ENCODE data around the gene ABHD10. TPM values are rescaled to one million over a fixed set of nuclear protein-coding genes. Genes with fewer than 3 reads are reported as not detected.
"Not testable (repeated sequence)": the region's sequence is repeated elsewhere in the genome, so short reads cannot be mapped to it uniquely, and the experiment has no call there.

ABHD10 gene
- total RNA-seq, 8 experiments from 2014 or later = 29.6 to 56.2 (median 39.8) TPM

DNA sequence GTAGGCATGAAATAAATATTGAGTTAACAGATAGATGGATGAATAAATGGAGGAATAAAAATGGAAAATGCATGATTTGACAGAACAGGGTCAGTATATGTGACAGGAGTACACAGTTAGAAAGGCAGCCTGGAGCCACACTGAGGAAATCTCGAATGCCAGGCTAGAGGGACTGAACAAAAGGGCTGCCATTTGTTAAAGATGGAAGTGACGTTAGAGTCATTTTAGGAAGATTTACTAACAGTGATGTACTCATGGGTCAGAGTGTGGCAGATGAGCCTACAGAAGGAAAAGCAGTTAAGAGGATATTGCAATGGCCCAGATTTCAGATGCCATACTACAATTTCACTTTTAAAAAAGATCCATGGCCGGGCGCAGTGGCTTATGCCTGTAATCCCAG, 48.3 kb downstream of the ABHD10 start:
- Histone ChIP-seq H3K4me3 (no peak overlapping the region), H3K27ac (peak overlapping the region in 1 of 2 donors; percentile 65), H3K4me1 (replicated peaks in 1 of 2) (peaks cover 11 to 32% of the 10 kb centered on the region in 2 donors)
- WGBS, 10 experiments = 50 to 100% (median 75%) methylated on average over 1 to 4 of the region's 4 CpGs; no CpG with 5 or more reads in 3 of the 10 experiments
- peak in 5 of 8 experiments; percentile 47 to 96 (median 81) for ATAC-seq (replicated peaks in 6 of 8)
- in situ Hi-C loops (cut with MboI; ENCODE audit: low pct_unique_long_range_greater_than_20kb in 2 of 9, low sequenced_read_pairs in 9 of 9, unreplicated experiment in 9 of 9) = loop anchor here in 1 of 9 experiments (25.0 kb wide), 1 partner anchor 115 kb away; no protein-coding TSS in a partner anchor

DNA sequence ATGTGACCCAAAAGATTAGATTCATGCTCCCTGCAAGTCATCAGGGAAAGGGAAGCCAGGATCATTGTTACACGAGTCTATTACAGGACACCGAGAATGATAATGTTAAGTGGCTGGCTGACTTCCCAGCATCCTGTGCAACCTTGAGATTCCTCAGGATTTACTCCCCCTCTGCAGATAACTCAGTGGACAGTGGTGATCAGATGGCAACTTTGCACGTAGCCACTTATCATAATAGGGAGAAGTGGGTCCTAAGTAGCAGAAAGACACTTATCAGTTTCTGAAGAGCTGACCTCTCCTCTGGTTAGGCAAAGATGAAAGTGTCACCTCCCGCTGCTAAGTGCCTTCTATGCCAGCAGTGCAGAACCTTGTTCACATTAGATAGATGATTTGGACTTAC, 49.0 kb downstream of the ABHD10 start:
- Histone ChIP-seq H3K27ac (peak overlapping the region in 1 of 2 donors; percentile 65), H3K4me1 (replicated peaks in 1 of 2) (peaks cover 11 to 32% of the 10 kb centered on the region in 2 donors), H3K4me3 (no peak overlapping the region)
- ATAC-seq (replicated peaks in 6 of 8) = peak in 5 of 8 experiments; percentile 45 to 74 (median 52)
- in situ Hi-C loops (cut with MboI; ENCODE audit: low pct_unique_long_range_greater_than_20kb in 2 of 9, low sequenced_read_pairs in 9 of 9, unreplicated experiment in 9 of 9) = loop anchor here in 1 of 9 experiments (25.0 kb wide), 1 partner anchor 116 kb away; no protein-coding TSS in a partner anchor
- WGBS, 10 experiments = 60 to 100% (median 92%) methylated on average over 1 to 3 of the region's 4 CpGs; no CpG with 5 or more reads in 3 of the 10 experiments

DNA sequence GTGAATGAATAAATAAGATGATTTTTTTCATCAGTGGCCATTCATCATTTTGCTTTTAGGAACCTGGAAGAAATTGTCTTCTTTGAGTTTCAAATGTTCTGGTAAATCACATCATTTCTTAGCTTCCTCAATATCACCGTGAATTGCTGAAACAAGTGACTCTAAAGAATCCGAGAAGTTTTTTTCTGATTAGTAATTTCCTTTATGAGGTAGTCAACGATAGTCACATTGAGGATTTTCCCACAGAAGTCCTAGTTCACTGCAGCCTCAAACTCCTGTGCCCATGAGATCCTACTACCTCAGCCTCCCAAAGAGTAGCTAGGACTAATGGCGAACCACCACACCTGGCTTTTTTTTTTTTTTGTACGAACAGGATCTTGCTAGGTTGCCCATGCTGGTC, 52.1 kb downstream of the ABHD10 start:
- in situ Hi-C loops (cut with MboI; ENCODE audit: low pct_unique_long_range_greater_than_20kb in 2 of 9, low sequenced_read_pairs in 9 of 9, unreplicated experiment in 9 of 9) = loop anchor here in 1 of 9 experiments (25.0 kb wide), 1 partner anchor 119 kb away; no protein-coding TSS in a partner anchor
- H3K27ac ChIP-seq = no peak overlapping the region
- H3K4me3 ChIP-seq = no peak overlapping the region
- peaks cover 11 to 31% of the 10 kb centered on the region in 2 donors for H3K4me1 ChIP-seq (replicated peaks in 1 of 2)
- 50 to 100% (median 91%) methylated on average over 1 to 5 of the region's 5 CpGs for WGBS, 10 experiments
- ATAC-seq (replicated peaks in 6 of 8) = no peak

DNA sequence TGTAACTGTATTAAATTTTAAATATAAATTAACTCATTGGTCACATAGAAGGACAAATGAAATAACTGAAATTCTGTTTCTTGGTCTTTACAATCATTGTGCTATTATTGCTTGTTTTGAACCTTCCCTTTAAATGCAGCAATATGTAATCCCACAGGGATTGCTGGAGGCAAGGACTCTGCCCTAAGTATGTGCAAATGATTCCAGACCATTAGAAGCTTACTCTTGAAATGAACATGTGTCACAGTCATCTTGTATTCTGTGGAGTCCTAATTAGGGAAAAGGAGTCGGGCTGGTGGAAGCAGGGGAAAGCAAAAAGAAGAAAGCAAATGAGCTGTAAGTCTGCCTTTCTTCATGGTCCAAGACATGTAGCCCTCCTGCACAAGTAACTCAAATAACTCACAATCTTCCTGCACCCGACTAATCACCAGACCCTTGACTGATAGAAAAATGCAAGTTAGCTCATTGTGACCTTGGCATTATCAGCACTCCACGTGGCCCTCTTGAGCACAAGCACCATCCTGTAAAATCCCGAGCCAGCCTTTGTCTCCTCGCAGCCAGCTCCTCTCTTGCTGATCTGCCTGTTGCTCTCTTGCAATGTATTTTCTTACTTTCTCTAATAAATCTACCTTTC, 53.4 kb downstream of the ABHD10 start:
- no peak overlapping the region for H3K4me3 ChIP-seq
- H3K27ac ChIP-seq = no peak overlapping the region
- 14 to 100% (median 71%) methylated on average over 1 to 5 of the region's 5 CpGs; no CpG with 5 or more reads in 2 of the 10 experiments for WGBS, 10 experiments
- peak in 3 of 8 experiments; percentile 84 to 93 (median 91) for ATAC-seq (replicated peaks in 6 of 8)
- in situ Hi-C loops (cut with MboI; ENCODE audit: low pct_unique_long_range_greater_than_20kb in 2 of 9, low sequenced_read_pairs in 9 of 9, unreplicated experiment in 9 of 9) = loop anchor here in 1 of 9 experiments (25.0 kb wide), 1 partner anchor 120 kb away; no protein-coding TSS in a partner anchor
- H3K4me1 ChIP-seq (replicated peaks in 1 of 2) = peaks cover 10 to 26% of the 10 kb centered on the region in 2 donors

DNA sequence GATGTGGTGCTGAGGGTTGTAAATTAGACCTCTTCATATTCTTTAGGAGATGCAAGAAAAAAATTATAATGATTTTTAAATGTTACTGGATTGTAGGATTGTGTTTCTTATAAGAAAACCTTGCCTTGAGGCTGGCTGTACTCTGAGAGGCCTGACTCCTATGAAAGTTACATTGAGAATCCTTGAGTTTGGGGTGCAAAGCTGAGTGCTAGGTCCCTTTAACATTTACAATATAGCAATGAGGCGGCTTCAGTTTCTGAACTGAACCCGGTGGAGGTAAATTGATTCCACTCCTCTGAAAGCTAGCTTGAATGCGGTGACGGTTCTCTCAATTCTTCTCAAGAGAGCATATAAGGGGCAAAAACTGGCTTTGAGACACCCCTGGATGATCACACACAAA, 55.6 kb downstream of the ABHD10 start, which contains the start of gene TMPRSS7:
TSS of gene TMPRSS7 (plus strand) at position 301 of the 400 bp plus-strand sequence. CDS start 110 bp downstream, outside the sequence.
- peaks cover 6 to 10% of the 10 kb centered on the region in 2 donors for H3K4me1 ChIP-seq (replicated peaks in 1 of 2)
- no peak for ATAC-seq (replicated peaks in 6 of 8)
- 57 to 100% (median 90%) methylated on average over 2 to 4 of the region's 4 CpGs; no CpG with 5 or more reads in 1 of the 10 experiments for WGBS, 10 experiments
- no peak within 1 kb of the TSS for H3K27ac ChIP-seq
- in situ Hi-C loops (cut with MboI; ENCODE audit: low pct_unique_long_range_greater_than_20kb in 2 of 9, low sequenced_read_pairs in 9 of 9, unreplicated experiment in 9 of 9) = loop anchor here in 1 of 9 experiments (25.0 kb wide), 1 partner anchor 122 kb away; no protein-coding TSS in a partner anchor
- H3K4me3 ChIP-seq = no peak within 1 kb of the TSS

DNA sequence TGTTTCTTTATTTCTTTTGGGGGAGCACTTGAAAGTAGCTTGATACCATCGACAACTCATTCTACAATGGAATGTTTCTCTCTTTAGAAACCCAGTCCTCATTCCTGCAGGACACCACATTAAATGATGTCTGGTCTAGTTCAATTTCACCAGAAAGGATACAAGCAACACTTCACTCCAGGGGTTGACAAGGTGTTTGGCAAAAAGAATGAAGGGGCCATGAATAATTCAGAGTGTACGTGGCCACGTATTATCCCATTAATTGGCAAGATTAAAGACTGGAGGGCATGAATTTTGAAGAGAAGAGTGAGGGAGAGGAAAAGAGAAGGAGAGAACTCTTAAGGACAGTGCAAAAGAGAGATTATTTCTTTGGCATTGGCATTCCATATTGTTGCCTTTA, 56.4 kb downstream of the ABHD10 start:
- no peak for ATAC-seq (replicated peaks in 6 of 8)
- 18 to 100% (median 70%) methylated on average over 1 to 3 of the region's 3 CpGs; no CpG with 5 or more reads in 1 of the 10 experiments for WGBS, 10 experiments
- in situ Hi-C loops (cut with MboI; ENCODE audit: low pct_unique_long_range_greater_than_20kb in 2 of 9, low sequenced_read_pairs in 9 of 9, unreplicated experiment in 9 of 9) = loop anchor here in 1 of 9 experiments (25.0 kb wide), 1 partner anchor 123 kb away; no protein-coding TSS in a partner anchor
- no peak overlapping the region for H3K27ac ChIP-seq
- no peak overlapping the region for H3K4me3 ChIP-seq
- H3K4me1 ChIP-seq (replicated peaks in 1 of 2) = peaks cover 7 to 10% of the 10 kb centered on the region in 2 donors

DNA sequence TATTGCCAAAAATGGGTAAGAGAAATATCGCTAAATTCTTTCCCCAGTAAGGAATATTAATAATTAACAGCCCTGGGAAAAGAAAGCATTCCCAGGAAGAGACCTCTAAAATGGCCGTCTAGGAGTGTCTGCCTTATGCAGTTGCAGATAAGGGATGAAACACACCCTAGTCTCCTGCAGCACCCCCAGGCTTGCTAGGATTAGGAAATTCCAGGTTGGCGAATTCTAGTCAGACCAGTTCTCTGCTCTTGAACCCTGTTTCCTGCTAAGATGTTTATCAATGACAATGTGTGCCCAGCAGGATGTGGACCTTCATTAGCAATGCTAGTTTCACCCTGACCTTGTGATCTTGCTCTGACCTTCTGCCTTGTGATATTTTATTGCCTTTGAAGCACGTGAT, 58.4 kb downstream of the ABHD10 start:
- in situ Hi-C loops (cut with MboI; ENCODE audit: low pct_unique_long_range_greater_than_20kb in 2 of 9, low sequenced_read_pairs in 9 of 9, unreplicated experiment in 9 of 9) = loop anchor here in 1 of 9 experiments (25.0 kb wide), 1 partner anchor 125 kb away; no protein-coding TSS in a partner anchor
- not testable (repeated sequence) for H3K4me3 ChIP-seq; H3K27ac ChIP-seq; ATAC-seq (replicated peaks in 6 of 8)
- peaks cover 10 to 19% of the 10 kb centered on the region in 2 donors for H3K4me1 ChIP-seq (replicated peaks in 1 of 2)
- WGBS, 10 experiments = 11 to 100% (median 92%) methylated on average over 1 to 4 of the region's 4 CpGs; no CpG with 5 or more reads in 3 of the 10 experiments

DNA sequence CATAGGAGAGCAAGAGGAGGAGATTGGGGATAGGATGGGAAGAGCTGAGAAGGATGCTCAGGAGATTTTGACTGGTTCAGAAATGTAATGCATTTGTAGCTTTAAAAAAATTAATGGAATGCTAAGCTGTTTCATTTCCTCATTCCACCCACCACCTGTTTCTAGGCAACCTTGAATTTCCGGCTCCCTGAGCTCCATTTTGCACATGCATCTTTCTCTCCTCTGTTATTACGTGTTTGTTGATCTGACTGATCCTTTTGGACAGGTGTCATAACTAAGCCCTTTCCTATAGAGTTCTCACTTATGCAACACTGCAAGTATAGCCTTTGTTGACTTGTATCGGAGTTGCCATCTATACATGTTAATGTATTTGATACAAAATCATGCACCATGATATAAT, 60.0 kb downstream of the ABHD10 start:
- Histone ChIP-seq H3K4me3 (no peak overlapping the region), H3K4me1 (replicated peaks in 1 of 2) (peaks cover 20 to 31% of the 10 kb centered on the region in 2 donors), H3K27ac (no peak overlapping the region)
- peak in 3 of 8 experiments; percentile 31 to 46 (median 33) for ATAC-seq (replicated peaks in 6 of 8)
- in situ Hi-C loops (cut with MboI; ENCODE audit: low pct_unique_long_range_greater_than_20kb in 2 of 9, low sequenced_read_pairs in 9 of 9, unreplicated experiment in 9 of 9) = loop anchor here in 1 of 9 experiments (25.0 kb wide), 1 partner anchor 127 kb away; no protein-coding TSS in a partner anchor
- WGBS, 10 experiments = 0 to 100% (median 79%) methylated on average over 1 to 3 of the region's 3 CpGs; no CpG with 5 or more reads in 2 of the 10 experiments

DNA sequence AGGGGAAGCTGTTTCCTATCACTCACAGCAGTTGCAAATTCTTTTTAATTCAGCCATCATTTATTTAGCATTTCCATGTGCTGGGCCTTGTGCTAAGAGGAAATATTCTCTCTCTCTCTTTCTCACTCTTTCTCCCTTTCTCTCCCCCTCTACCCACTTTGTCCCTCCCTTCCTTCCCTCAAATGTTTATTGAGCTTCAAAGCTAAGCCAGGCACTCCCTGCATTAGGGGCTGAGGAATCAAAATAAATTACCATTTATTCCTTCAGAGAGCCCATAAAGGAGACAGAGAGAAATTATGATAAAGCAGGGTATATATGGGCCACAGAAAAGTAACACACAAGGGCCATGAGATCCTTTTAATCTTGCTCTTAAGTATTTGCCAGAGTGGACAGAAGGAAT, 62.5 kb downstream of the ABHD10 start:
- in situ Hi-C loops (cut with MboI; ENCODE audit: low pct_unique_long_range_greater_than_20kb in 2 of 9, low sequenced_read_pairs in 9 of 9, unreplicated experiment in 9 of 9) = loop anchor here in 1 of 9 experiments (25.0 kb wide), 1 partner anchor 129 kb away; no protein-coding TSS in a partner anchor
- Histone ChIP-seq H3K27ac (no peak overlapping the region), H3K4me3 (no peak overlapping the region), H3K4me1 (replicated peaks in 1 of 2) (peaks cover 20 to 22% of the 10 kb centered on the region in 2 donors)
- ATAC-seq (replicated peaks in 6 of 8) = peak in 3 of 8 experiments; percentile 60 to 83 (median 69)

DNA sequence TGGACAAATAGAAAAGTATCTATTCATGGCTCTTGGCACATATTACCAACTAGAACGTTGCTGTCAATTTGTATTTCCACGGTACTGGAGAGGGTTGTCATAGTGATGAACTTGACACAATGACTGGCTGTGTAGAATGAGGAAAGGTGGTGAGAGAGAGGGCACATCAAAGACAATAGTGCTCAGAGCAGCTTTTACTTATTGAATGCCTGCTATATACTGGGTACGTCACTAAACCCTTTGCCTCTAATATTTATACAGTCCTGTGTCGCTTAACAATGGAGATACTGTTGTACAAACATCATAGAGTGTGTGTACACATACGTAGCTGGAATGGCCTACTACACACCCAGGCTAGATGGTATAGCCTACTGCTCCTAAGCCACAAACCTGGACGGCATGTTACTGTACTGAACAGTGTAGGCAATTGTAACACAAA, 64.0 kb downstream of the ABHD10 start:
- in situ Hi-C loops (cut with MboI; ENCODE audit: low pct_unique_long_range_greater_than_20kb in 2 of 9, low sequenced_read_pairs in 9 of 9, unreplicated experiment in 9 of 9) = loop anchor here in 1 of 9 experiments (25.0 kb wide), 1 partner anchor 131 kb away; no protein-coding TSS in a partner anchor

More for the DNA sequence above, 64.0 kb downstream of the ABHD10 start:
- 0 to 70% (median 50%) methylated on average over 2 to 6 of the region's 6 CpGs; no CpG with 5 or more reads in 1 of the 10 experiments for WGBS, 10 experiments
- Histone ChIP-seq H3K4me3 (no peak overlapping the region), H3K4me1 (replicated peaks in 1 of 2) (peaks cover 20% of the 10 kb centered on the region in 2 donors), H3K27ac (no peak overlapping the region)
- ATAC-seq (replicated peaks in 6 of 8) = peak; percentile 6 to 95 (median 62)
